Measurements from ENCODE around the gene PTPN1. TPM values are rescaled to one million over a fixed set of nuclear protein-coding genes. Genes with fewer than 3 reads are reported as not detected.
"Not testable (repeated sequence)": the region's sequence is repeated elsewhere in the genome, so short reads cannot be mapped to it uniquely, and the experiment has no call there.

PTPN1 gene
- polyA plus RNA-seq, 2 donors = 17.7 to 18.0 TPM

GRCh38 chr20:50609438-50609989 is 99.3 kb downstream of the PTPN1 start:
- H3K27ac ChIP-seq (ENCODE audit: low read depth in 2 of 2, low read length in 1 of 2) = no peak overlapping the region
- no peaks in the 10 kb centered on the region for H3K9me3 ChIP-seq (ENCODE audit: control insufficient read depth in 2 of 2, insufficient read depth in 1 of 2, low read depth in 1 of 2, low read length in 1 of 2)
- WGBS, 2 donors = 95% methylated on average over 28 of the region's 28 CpGs
- H3K4me3 ChIP-seq (ENCODE audit: low read depth in 1 of 2, low read length in 2 of 2) = no peak overlapping the region
- no peaks in the 10 kb centered on the region for H3K27me3 ChIP-seq (ENCODE audit: control insufficient read depth in 1 of 2, insufficient read depth in 2 of 2, low read length in 2 of 2)
- no peaks in the 10 kb centered on the region for H3K36me3 ChIP-seq (ENCODE audit: control insufficient read depth in 2 of 2, insufficient read depth in 2 of 2, low read length in 1 of 2)
- no peaks in the 10 kb centered on the region for H3K4me1 ChIP-seq (ENCODE audit: control insufficient read depth in 2 of 2, insufficient read depth in 2 of 2, low read length in 1 of 2)

- no peak overlapping the region for H3K4me3 ChIP-seq (ENCODE audit: low read depth in 1 of 2, low read length in 2 of 2)
- no peak overlapping the region for H3K27ac ChIP-seq (ENCODE audit: low read depth in 2 of 2, low read length in 1 of 2)
- H3K9me3 ChIP-seq (ENCODE audit: control insufficient read depth in 2 of 2, insufficient read depth in 1 of 2, low read depth in 1 of 2, low read length in 1 of 2) = no peaks in the 10 kb centered on the region
- H3K4me1 ChIP-seq (ENCODE audit: control insufficient read depth in 2 of 2, insufficient read depth in 2 of 2, low read length in 1 of 2) = no peaks in the 10 kb centered on the region
- 67 to 70% methylated on average over 4 of the region's 4 CpGs for WGBS, 2 donors
- H3K27me3 ChIP-seq (ENCODE audit: control insufficient read depth in 1 of 2, insufficient read depth in 2 of 2, low read length in 2 of 2) = no peaks in the 10 kb centered on the region
- H3K36me3 ChIP-seq (ENCODE audit: control insufficient read depth in 2 of 2, insufficient read depth in 2 of 2, low read length in 1 of 2) = no peaks in the 10 kb centered on the region
These were observed 100.1 kb downstream of the PTPN1 start for GRCh38 chr20:50610212-50610718.

GRCh38 chr20:50611128-50611810 is 101.1 kb downstream of the PTPN1 start:
- WGBS, 2 donors = 74 to 78% methylated on average over 15 of the region's 15 CpGs
- Histone ChIP-seq H3K27me3 (ENCODE audit: control insufficient read depth in 1 of 2, insufficient read depth in 2 of 2, low read length in 2 of 2) (no peaks in the 10 kb centered on the region), H3K27ac (ENCODE audit: low read depth in 2 of 2, low read length in 1 of 2) (no peak overlapping the region), H3K9me3 (ENCODE audit: control insufficient read depth in 2 of 2, insufficient read depth in 1 of 2, low read depth in 1 of 2, low read length in 1 of 2) (no peaks in the 10 kb centered on the region), H3K4me3 (ENCODE audit: low read depth in 1 of 2, low read length in 2 of 2) (no peak overlapping the region), H3K4me1 (ENCODE audit: control insufficient read depth in 2 of 2, insufficient read depth in 2 of 2, low read length in 1 of 2) (no peaks in the 10 kb centered on the region), H3K36me3 (ENCODE audit: control insufficient read depth in 2 of 2, insufficient read depth in 2 of 2, low read length in 1 of 2) (no peaks in the 10 kb centered on the region)

- Histone ChIP-seq H3K9me3 (ENCODE audit: control insufficient read depth in 2 of 2, insufficient read depth in 1 of 2, low read depth in 1 of 2, low read length in 1 of 2) (no peaks in the 10 kb centered on the region), H3K4me1 (ENCODE audit: control insufficient read depth in 2 of 2, insufficient read depth in 2 of 2, low read length in 1 of 2) (no peaks in the 10 kb centered on the region), H3K27ac (ENCODE audit: low read depth in 2 of 2, low read length in 1 of 2) (no peak overlapping the region), H3K36me3 (ENCODE audit: control insufficient read depth in 2 of 2, insufficient read depth in 2 of 2, low read length in 1 of 2) (no peaks in the 10 kb centered on the region), H3K4me3 (ENCODE audit: low read depth in 1 of 2, low read length in 2 of 2) (no peak overlapping the region), H3K27me3 (ENCODE audit: control insufficient read depth in 1 of 2, insufficient read depth in 2 of 2, low read length in 2 of 2) (no peaks in the 10 kb centered on the region)
- 88 to 89% methylated on average over 15 of the region's 15 CpGs for WGBS, 2 donors
These were observed 103.4 kb downstream of the PTPN1 start for GRCh38 chr20:50613438-50614169.

GRCh38 chr20:50615407-50615806 is 105.2 kb downstream of the PTPN1 start:
- no peaks in the 10 kb centered on the region for H3K9me3 ChIP-seq (ENCODE audit: control insufficient read depth in 2 of 2, insufficient read depth in 1 of 2, low read depth in 1 of 2, low read length in 1 of 2)
- H3K36me3 ChIP-seq (ENCODE audit: control insufficient read depth in 2 of 2, insufficient read depth in 2 of 2, low read length in 1 of 2) = no peaks in the 10 kb centered on the region
- H3K4me1 ChIP-seq (ENCODE audit: control insufficient read depth in 2 of 2, insufficient read depth in 2 of 2, low read length in 1 of 2) = no peaks in the 10 kb centered on the region
- 83% methylated on average over 6 of the region's 6 CpGs for WGBS, 2 donors
- H3K27ac ChIP-seq (ENCODE audit: low read depth in 2 of 2, low read length in 1 of 2) = no peak overlapping the region
- no peaks in the 10 kb centered on the region for H3K27me3 ChIP-seq (ENCODE audit: control insufficient read depth in 1 of 2, insufficient read depth in 2 of 2, low read length in 2 of 2)
- no peak overlapping the region for H3K4me3 ChIP-seq (ENCODE audit: low read depth in 1 of 2, low read length in 2 of 2)

GRCh38 chr20:50617022-50617421 is 106.8 kb downstream of the PTPN1 start:
- Histone ChIP-seq H3K27me3 (ENCODE audit: control insufficient read depth in 1 of 2, insufficient read depth in 2 of 2, low read length in 2 of 2) (no peaks in the 10 kb centered on the region), H3K36me3 (ENCODE audit: control insufficient read depth in 2 of 2, insufficient read depth in 2 of 2, low read length in 1 of 2) (no peaks in the 10 kb centered on the region), H3K4me1 (ENCODE audit: control insufficient read depth in 2 of 2, insufficient read depth in 2 of 2, low read length in 1 of 2) (no peaks in the 10 kb centered on the region), H3K27ac (ENCODE audit: low read depth in 2 of 2, low read length in 1 of 2) (no peak overlapping the region), H3K9me3 (ENCODE audit: control insufficient read depth in 2 of 2, insufficient read depth in 1 of 2, low read depth in 1 of 2, low read length in 1 of 2) (peaks cover 0 to 5% of the 10 kb centered on the region in 2 donors), H3K4me3 (ENCODE audit: low read depth in 1 of 2, low read length in 2 of 2) (no peak overlapping the region)
- WGBS, 2 donors = 90 to 92% methylated on average over 5 of the region's 5 CpGs

- H3K36me3 ChIP-seq (ENCODE audit: control insufficient read depth in 2 of 2, insufficient read depth in 2 of 2, low read length in 1 of 2) = no peaks in the 10 kb centered on the region
- no peaks in the 10 kb centered on the region for H3K27me3 ChIP-seq (ENCODE audit: control insufficient read depth in 1 of 2, insufficient read depth in 2 of 2, low read length in 2 of 2)
- H3K9me3 ChIP-seq (ENCODE audit: control insufficient read depth in 2 of 2, insufficient read depth in 1 of 2, low read depth in 1 of 2, low read length in 1 of 2) = peaks cover 0 to 5% of the 10 kb centered on the region in 2 donors
- no peak overlapping the region for H3K27ac ChIP-seq (ENCODE audit: low read depth in 2 of 2, low read length in 1 of 2)
- no peaks in the 10 kb centered on the region for H3K4me1 ChIP-seq (ENCODE audit: control insufficient read depth in 2 of 2, insufficient read depth in 2 of 2, low read length in 1 of 2)
- WGBS, 2 donors = 98 to 100% methylated on average over 1 of the region's 1 CpG
- H3K4me3 ChIP-seq (ENCODE audit: low read depth in 1 of 2, low read length in 2 of 2) = no peak overlapping the region
These were observed 108.4 kb downstream of the PTPN1 start for GRCh38 chr20:50618537-50618936.

GRCh38 chr20:50620459-50620858 is 110.3 kb downstream of the PTPN1 start:
- not testable (repeated sequence) for H3K36me3 ChIP-seq (ENCODE audit: control insufficient read depth in 2 of 2, insufficient read depth in 2 of 2, low read length in 1 of 2); H3K4me3 ChIP-seq (ENCODE audit: low read depth in 1 of 2, low read length in 2 of 2); H3K4me1 ChIP-seq (ENCODE audit: control insufficient read depth in 2 of 2, insufficient read depth in 2 of 2, low read length in 1 of 2); H3K27me3 ChIP-seq (ENCODE audit: control insufficient read depth in 1 of 2, insufficient read depth in 2 of 2, low read length in 2 of 2); H3K9me3 ChIP-seq (ENCODE audit: control insufficient read depth in 2 of 2, insufficient read depth in 1 of 2, low read depth in 1 of 2, low read length in 1 of 2); H3K27ac ChIP-seq (ENCODE audit: low read depth in 2 of 2, low read length in 1 of 2)
- 96 to 98% methylated on average over 9 of the region's 9 CpGs for WGBS, 2 donors

- Histone ChIP-seq H3K36me3 (ENCODE audit: control insufficient read depth in 2 of 2, insufficient read depth in 2 of 2, low read length in 1 of 2) (no peaks in the 10 kb centered on the region), H3K4me1 (ENCODE audit: control insufficient read depth in 2 of 2, insufficient read depth in 2 of 2, low read length in 1 of 2) (peaks cover 0 to 4% of the 10 kb centered on the region in 2 donors), H3K9me3 (ENCODE audit: control insufficient read depth in 2 of 2, insufficient read depth in 1 of 2, low read depth in 1 of 2, low read length in 1 of 2) (peaks cover 0 to 5% of the 10 kb centered on the region in 2 donors), H3K27me3 (ENCODE audit: control insufficient read depth in 1 of 2, insufficient read depth in 2 of 2, low read length in 2 of 2) (no peaks in the 10 kb centered on the region), H3K27ac (ENCODE audit: low read depth in 2 of 2, low read length in 1 of 2) (no peak overlapping the region), H3K4me3 (ENCODE audit: low read depth in 1 of 2, low read length in 2 of 2) (no peak overlapping the region)
- 74 to 84% methylated on average over 4 of the region's 4 CpGs for WGBS, 2 donors
These were observed 111.0 kb downstream of the PTPN1 start for GRCh38 chr20:50621068-50621665.
